H1 (cell line): ENCODE measurements around the gene HAPLN3. TPM values are rescaled to one million over a fixed set of nuclear protein-coding genes. Genes with fewer than 3 reads are reported as not detected.

ENCODE experiments used
- CHD7 ChIP-seq: fragments of 300-600 bp; sonication (generic); IDR thresholded peaks from 2 replicates; pipeline ENCODE4 v1.7.1; 2012; ENCODE audit warnings: low read length, moderate library complexity, mild to moderate bottlenecking, inconsistent platforms; ENCODE audit not compliant: insufficient replicate concordance
- SP2 ChIP-seq: IDR thresholded peaks from 2 replicates; pipeline ENCODE4 v1.6.1; 2012; ENCODE audit warnings: mild to moderate bottlenecking, low read length, inconsistent platforms
- polyA plus RNA-seq, 7 experiments: library from polyadenylated mRNA; depleted of rRNA in 3 of 7; stranded (reverse) in 5 of 7; unstranded in 2 of 7; fragments of >200 nt in 5 of 7; fragments of 200-250 nt in 2 of 7; gene quantifications; 1 replicate in 5 of 7; 2 replicates in 1 of 7; 4 replicates in 1 of 7; pipeline versions ENCODE4 v1.2.1 to v1.2.3, GENCODE V29; 2011 to 2013; ENCODE audit warnings: missing spikeins in 2 of 7, mixed read lengths in 2 of 7
- total RNA-seq: library from RNA; stranded (reverse); fragmentation: NEBNext Ultra II Directional; extraction: Animal tissue kit (Norgen Biotek cat#: 25700); gene quantifications from 2 replicates; pipeline ENCODE4 v1.2.1, GENCODE V29; 2021

Gene HAPLN3
- total and polyA plus RNA-seq, 2 of the 8 experiments (the other 6 are each of a cell fraction or from before 2014, with no cell fraction given): 76.2 to 79.7 TPM

GRCh38 chr15:88874684-88875083, 20.7 kb downstream of the HAPLN3 start (continued):
- TF ChIP-seq CHD7 (no peak), SP2 (no peak)
